Peyer's patch (tissue), 4 donors: ENCODE data around the gene ZBTB24. TPM values are rescaled to one million over a fixed set of nuclear protein-coding genes. Genes with fewer than 3 reads are reported as not detected.

Source experiments
- DNase-seq, 3 donors: peaks; one replicate each; pipeline ENCODE4 v3.0.0-alpha.2; 2017 to 2019
- H3K27ac ChIP-seq, 4 donors: fragments of 200-600 bp; sonication (generic); one replicate each; pipeline ENCODE4 v1.5.1; 2016 to 2019
- H3K27me3 ChIP-seq, 2 donors: fragments of 200-600 bp; sonication (generic); one replicate each; pipeline ENCODE4 v1.5.1; 2019
- H3K36me3 ChIP-seq, 3 donors: fragments of 200-600 bp; sonication (generic); one replicate each; pipeline ENCODE4 v1.5.1; 2016 to 2019
- H3K4me1 ChIP-seq, 4 donors: fragments of 200-600 bp; sonication (generic); one replicate each; pipeline ENCODE4 v1.5.1; 2016 to 2019
- H3K4me3 ChIP-seq, 4 donors: fragments of 200-600 bp; sonication (generic); 1 replicate in 3 of 4; 2 replicates in 1 of 4; pipeline ENCODE4 v1.5.1; 2016 to 2019; ENCODE audit warnings: mild to moderate bottlenecking in 1 of 4
- H3K9me3 ChIP-seq, 4 donors: fragments of 200-600 bp; sonication (generic); one replicate each; pipeline ENCODE4 v1.5.1; 2016 to 2019; ENCODE audit warnings: mild to moderate bottlenecking in 1 of 4
- POLR2A ChIP-seq, 2 donors: fragments of 450-650 bp; IDR thresholded peaks; one replicate each; pipeline ENCODE4 v1.5.1; 2017; ENCODE audit warnings: antibody characterized with exemption in 2 of 2, mild to moderate bottlenecking in 2 of 2, moderate library complexity in 2 of 2
- total RNA-seq, 4 donors: library from RNA; depleted of rRNA; stranded (reverse); fragments of >200 nt; gene quantifications; one replicate each; pipeline ENCODE4 v1.1.0, GENCODE V29; 2016
- TF ChIP-seq, protein P1 (sequence below), 6 experiments: fragments of 450-650 bp in 4 of 6; fragments of 200-600 bp in 2 of 6; sonication (generic) in 1 of 6; IDR thresholded peaks; one replicate each; pipeline ENCODE4 v1.5.1; 2017 to 2019; ENCODE audit warnings: antibody characterized with exemption in 6 of 6, mild to moderate bottlenecking in 3 of 6, moderate library complexity in 1 of 6

Gene ZBTB24
- total RNA-seq, 4 donors from 2014 or later, result 6.7 to 11.6 (median 9.1) TPM

- no peak for DNase-seq
- Histone ChIP-seq H3K27ac (no peak overlapping the region), H3K27me3 (no peaks in the 10 kb centered on the region), H3K4me3 (no peak overlapping the region), H3K9me3 (no peaks in the 10 kb centered on the region), H3K4me1 (no peaks in the 10 kb centered on the region), H3K36me3 (no peaks in the 10 kb centered on the region)
- TF ChIP-seq, protein P1, sequence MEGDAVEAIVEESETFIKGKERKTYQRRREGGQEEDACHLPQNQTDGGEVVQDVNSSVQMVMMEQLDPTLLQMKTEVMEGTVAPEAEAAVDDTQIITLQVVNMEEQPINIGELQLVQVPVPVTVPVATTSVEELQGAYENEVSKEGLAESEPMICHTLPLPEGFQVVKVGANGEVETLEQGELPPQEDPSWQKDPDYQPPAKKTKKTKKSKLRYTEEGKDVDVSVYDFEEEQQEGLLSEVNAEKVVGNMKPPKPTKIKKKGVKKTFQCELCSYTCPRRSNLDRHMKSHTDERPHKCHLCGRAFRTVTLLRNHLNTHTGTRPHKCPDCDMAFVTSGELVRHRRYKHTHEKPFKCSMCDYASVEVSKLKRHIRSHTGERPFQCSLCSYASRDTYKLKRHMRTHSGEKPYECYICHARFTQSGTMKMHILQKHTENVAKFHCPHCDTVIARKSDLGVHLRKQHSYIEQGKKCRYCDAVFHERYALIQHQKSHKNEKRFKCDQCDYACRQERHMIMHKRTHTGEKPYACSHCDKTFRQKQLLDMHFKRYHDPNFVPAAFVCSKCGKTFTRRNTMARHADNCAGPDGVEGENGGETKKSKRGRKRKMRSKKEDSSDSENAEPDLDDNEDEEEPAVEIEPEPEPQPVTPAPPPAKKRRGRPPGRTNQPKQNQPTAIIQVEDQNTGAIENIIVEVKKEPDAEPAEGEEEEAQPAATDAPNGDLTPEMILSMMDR (IDR thresholded peaks at IDR 0.05), result no peak
- no peak for TF ChIP-seq POLR2A (IDR thresholded peaks at IDR 0.05)
Observed at GRCh38 chr6:109498052-109498451, 15.0 kb upstream of the ZBTB24 start.

DNA sequence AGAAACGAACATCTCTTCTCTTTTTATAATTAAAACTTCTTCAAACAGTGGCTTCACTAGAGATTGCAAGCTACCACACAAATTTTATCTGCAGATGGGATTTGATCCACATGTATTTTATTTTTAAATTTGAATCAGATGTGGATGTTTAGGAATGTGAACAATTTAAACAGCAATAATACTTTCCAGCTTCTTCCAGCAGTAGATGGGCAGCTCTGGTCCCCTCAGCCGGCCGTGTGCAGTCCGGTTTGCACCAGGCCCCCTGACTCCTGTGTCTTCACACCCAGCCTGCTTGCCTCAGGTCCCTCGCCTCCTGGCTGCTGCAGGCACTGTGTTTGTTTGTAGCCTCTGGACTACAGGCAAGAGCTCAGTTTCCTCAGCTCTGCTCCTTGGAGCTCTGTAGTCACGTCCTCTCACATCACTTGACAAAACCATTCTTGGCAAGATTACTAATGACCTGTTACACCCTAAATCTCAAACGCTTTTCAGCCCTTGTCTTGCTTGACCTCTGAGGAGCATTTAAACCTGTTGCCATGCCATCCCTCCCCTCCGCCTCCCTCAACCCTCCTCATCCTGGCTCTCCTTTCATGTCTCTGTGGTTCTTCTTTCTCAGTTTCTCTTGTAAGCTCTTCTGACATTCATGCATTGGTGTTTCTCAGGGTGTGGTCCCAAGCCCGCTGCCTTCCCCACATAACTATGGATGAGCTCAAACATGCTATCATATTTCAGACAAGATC, 13.2 kb upstream of the ZBTB24 start:
- DNase-seq, result no peak
- no peak for TF ChIP-seq POLR2A (IDR thresholded peaks at IDR 0.05)
- TF ChIP-seq, protein P1 (IDR thresholded peaks at IDR 0.05), result no peak
- Histone ChIP-seq H3K9me3 (no peaks in the 10 kb centered on the region), H3K36me3 (no peaks in the 10 kb centered on the region), H3K27me3 (no peaks in the 10 kb centered on the region), H3K27ac (no peak overlapping the region), H3K4me1 (no peaks in the 10 kb centered on the region), H3K4me3 (no peak overlapping the region)

DNA sequence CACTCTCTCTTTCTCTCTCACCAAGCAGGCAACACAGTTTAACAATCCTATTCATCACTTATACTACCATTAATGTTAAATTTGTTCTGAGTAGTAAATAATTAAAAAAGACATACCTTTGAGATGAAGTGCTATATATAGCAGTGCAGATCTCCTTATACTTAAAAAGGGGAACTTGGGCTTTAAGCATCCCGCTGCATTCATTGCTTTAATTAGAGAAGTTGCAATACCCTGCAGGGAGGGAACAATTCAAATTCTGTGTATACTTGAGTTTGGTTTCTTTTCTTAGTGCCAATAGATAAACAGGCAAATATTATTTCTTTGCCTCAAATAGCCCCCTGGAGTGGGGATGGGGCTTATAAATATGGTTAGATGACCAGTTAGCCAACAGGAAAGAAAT, 10.8 kb upstream of the ZBTB24 start:
- Histone ChIP-seq H3K4me3 (no peak overlapping the region), H3K27me3 (no peaks in the 10 kb centered on the region), H3K4me1 (no peaks in the 10 kb centered on the region), H3K9me3 (no peaks in the 10 kb centered on the region), H3K36me3 (no peaks in the 10 kb centered on the region), H3K27ac (no peak overlapping the region)
- TF ChIP-seq, protein P1 (IDR thresholded peaks at IDR 0.05), result no peak
- TF ChIP-seq POLR2A (IDR thresholded peaks at IDR 0.05), result no peak
- DNase-seq, result no peak

- DNase-seq, result no peak
Observed at GRCh38 chr6:109491207-109491938, 8.4 kb upstream of the ZBTB24 start.

DNA sequence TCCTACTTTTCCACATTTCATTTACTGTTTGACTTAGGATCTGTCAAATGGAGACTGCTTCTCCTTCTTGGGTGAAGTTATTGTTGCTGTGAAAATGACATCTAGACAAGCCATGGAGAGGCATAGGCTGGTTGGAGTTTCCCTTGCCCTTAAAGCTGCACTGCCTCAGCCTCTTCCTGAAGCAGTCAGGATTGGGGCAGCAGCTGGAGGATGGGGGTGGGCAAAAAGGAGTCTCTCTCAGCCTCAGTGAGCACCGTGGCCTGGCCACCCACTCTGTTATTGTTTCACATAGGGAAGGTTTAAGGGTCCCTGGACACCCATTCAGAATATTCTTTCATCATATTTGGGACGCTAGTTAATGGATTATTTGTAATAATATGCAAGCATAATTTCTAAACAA, 7.7 kb upstream of the ZBTB24 start:
- TF ChIP-seq, protein P1 (IDR thresholded peaks at IDR 0.05), result no peak
- TF ChIP-seq POLR2A (IDR thresholded peaks at IDR 0.05), result no peak

More at GRCh38 chr6:109491207-109491938, 8.4 kb upstream of the ZBTB24 start:
- Histone ChIP-seq H3K27ac (peak overlapping the region in 3 of 4 donors; percentile 31 to 42 (median 34)), H3K27me3 (no peaks in the 10 kb centered on the region), H3K4me1 (no peaks in the 10 kb centered on the region), H3K4me3 (no peak overlapping the region), H3K36me3 (no peaks in the 10 kb centered on the region), H3K9me3 (no peaks in the 10 kb centered on the region)
- no peak for TF ChIP-seq POLR2A (IDR thresholded peaks at IDR 0.05)
- TF ChIP-seq, protein P1 (IDR thresholded peaks at IDR 0.05), result no peak

More for the DNA sequence above, 7.7 kb upstream of the ZBTB24 start:
- no peaks in the 10 kb centered on the region for H3K9me3 ChIP-seq
- peak overlapping the region in 3 of 4 donors; percentile 31 to 42 (median 34) for H3K27ac ChIP-seq
- no peak for DNase-seq
- H3K36me3 ChIP-seq, result no peaks in the 10 kb centered on the region
- no peak overlapping the region for H3K4me3 ChIP-seq
- H3K4me1 ChIP-seq, result no peaks in the 10 kb centered on the region
- H3K27me3 ChIP-seq, result no peaks in the 10 kb centered on the region
